ENCODE data around the gene VWA7.

DNA sequence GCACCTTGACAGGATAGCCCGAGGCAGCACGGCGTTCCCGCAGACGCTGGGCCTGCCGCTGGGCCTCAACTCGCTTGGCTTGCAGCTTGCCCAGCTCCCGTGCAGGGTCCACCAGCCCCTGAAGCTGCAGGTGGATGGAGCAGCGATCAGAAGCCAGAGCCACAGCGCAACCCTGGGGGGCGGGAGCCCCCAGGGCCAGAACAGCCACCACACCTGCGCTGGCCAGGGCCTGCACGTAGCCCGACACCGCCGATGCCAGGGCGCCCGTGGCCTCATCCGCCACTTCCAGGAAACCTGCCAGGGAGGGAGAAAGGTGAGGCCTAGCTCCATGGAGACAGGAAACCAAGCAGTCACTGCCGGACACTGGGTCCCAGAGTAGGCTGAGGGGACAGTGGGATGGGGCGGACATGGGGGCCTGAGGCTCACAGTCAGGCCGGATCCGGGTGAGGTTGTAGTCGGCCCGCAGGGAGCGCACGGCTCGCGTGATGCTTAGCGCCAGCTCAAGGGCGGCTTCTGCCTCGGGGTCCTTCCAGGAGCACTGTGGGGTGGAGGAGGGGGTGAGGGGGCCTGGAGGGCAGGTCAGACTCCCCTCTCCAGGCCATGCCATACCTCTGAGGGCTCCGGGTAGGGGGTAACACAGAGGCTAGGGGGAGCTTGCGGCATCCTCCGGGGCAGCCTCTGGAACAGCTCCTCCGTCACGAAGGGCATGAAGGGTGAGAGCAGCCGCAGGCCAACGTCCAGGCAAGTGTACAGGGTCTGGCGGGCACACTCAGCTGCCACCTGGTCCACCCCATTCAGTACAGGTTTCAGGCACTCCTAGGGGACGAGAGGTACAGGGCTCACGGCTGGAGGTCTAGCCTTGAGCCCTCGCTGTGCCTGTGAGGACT, 2.1 kb upstream of the VWA7 start:
- TF ChIP-seq, protein P1, sequence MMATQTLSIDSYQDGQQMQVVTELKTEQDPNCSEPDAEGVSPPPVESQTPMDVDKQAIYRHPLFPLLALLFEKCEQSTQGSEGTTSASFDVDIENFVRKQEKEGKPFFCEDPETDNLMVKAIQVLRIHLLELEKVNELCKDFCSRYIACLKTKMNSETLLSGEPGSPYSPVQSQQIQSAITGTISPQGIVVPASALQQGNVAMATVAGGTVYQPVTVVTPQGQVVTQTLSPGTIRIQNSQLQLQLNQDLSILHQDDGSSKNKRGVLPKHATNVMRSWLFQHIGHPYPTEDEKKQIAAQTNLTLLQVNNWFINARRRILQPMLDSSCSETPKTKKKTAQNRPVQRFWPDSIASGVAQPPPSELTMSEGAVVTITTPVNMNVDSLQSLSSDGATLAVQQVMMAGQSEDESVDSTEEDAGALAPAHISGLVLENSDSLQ (IDR thresholded peaks at IDR 0.05): no peak
- TF ChIP-seq NFRKB (IDR thresholded peaks at IDR 0.05) (no peak), SP1 (IDR thresholded peaks at IDR 0.05) (no peak)

Measured in HEK293T (cell line).